Prostate gland (tissue), 2 donors: Measurements from ENCODE around the gene NR1I3.

Source experiments
- POLR2A ChIP-seq: fragments of 450-650 bp; IDR thresholded peaks from one replicate; pipeline ENCODE4 v1.6.1; 2016; ENCODE audit warnings: antibody characterized with exemption, mild to moderate bottlenecking
- TF ChIP-seq, protein P1 (sequence below), 4 experiments: fragments of 200-600 bp in 2 of 4; fragments of 450-650 bp in 2 of 4; sonication (generic) in 2 of 4; IDR thresholded peaks; 1 replicate in 3 of 4; 2 replicates in 1 of 4; pipeline ENCODE4 v1.5.1; 2016 to 2019; ENCODE audit warnings: antibody characterized with exemption in 4 of 4, mild to moderate bottlenecking in 2 of 4, moderate library complexity in 2 of 4

GRCh38 chr1:161185282-161185682 lies 52.7 kb downstream of the NR1I3 start:
- TF ChIP-seq, protein P1, sequence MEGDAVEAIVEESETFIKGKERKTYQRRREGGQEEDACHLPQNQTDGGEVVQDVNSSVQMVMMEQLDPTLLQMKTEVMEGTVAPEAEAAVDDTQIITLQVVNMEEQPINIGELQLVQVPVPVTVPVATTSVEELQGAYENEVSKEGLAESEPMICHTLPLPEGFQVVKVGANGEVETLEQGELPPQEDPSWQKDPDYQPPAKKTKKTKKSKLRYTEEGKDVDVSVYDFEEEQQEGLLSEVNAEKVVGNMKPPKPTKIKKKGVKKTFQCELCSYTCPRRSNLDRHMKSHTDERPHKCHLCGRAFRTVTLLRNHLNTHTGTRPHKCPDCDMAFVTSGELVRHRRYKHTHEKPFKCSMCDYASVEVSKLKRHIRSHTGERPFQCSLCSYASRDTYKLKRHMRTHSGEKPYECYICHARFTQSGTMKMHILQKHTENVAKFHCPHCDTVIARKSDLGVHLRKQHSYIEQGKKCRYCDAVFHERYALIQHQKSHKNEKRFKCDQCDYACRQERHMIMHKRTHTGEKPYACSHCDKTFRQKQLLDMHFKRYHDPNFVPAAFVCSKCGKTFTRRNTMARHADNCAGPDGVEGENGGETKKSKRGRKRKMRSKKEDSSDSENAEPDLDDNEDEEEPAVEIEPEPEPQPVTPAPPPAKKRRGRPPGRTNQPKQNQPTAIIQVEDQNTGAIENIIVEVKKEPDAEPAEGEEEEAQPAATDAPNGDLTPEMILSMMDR (IDR thresholded peaks at IDR 0.05): no peak
- TF ChIP-seq POLR2A: no peak
